HG02884 (cell line): ENCODE results near the gene LRP10.

Experiments used
- ATAC-seq: cut with Tn5 transposase; IDR thresholded peaks from one replicate; pipeline ENCODE4 v1.9.1; 2021; ENCODE audit warnings: mild to moderate bottlenecking, moderate library complexity; ENCODE audit not compliant: unreplicated experiment

LRP10 gene

DNA sequence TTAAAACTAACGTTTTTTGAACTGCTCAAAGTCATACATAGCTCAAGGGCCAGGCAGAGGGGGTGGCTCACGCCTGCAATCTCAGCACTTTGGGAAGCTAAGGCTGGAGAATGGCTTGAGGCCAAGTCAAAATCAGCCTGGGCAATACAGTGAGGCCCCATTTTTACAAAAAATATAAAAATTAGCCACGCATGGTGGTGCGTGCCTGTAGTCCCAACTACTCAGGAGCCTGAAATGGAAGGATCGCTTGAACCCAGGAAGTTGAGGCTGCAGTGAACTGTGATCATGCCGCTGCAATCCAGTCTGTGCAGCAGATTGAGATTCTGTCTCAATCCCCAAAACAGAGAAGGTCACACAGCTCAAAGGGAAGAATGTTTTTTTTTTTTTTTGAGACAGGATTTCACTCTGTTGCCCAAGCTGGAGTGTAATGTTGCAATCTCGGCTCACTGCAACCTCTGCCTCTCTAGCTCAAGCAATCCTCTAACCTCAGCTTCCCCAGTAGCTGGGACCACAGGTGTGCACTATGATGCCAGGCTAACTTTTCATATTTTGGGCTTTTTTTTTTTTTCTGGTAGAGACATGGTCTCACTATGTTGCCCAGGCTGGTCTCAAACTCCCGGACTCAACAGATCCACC, 44.5 kb downstream of the LRP10 start:
- ATAC-seq = no peak

DNA sequence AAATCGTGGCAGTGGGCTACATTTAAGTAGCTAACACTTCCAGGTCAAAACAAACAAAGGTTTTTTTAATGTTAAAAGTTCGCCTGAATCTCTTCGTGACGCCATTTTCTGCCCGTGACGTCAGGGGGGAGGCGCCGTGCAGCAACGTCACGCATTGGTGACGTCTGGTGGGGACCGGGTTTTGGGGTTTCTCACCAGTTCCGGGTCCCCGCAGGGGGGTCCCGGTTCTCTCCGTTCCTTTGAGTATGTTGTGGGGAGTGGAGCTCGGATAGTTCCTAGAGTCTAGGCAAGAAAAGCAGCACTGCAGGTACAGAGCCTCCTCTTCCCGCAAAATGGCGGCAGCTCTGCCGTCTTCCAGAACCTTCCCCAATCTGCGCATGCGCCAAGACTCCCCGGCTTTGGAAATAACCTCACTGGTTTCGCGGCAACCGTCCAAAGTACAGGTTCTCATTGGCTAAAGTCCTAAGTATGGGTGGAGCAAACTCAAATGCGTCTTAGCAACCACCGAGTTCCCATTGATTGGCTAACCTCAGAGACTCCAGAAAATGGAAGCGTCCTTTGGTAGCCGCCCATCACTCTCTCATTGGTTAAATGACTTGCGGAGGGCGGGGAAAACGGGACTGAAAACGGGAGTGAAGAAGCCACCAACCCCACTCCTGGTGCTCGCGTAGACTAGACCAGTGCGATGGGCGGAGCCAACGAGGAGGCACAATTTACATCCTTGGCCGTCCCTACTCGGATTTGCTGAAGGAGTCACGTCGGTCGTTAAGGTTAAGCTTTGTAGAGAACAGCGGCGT, 47.5 kb downstream of the LRP10 start, which contains the start of gene RBM23:
Gene RBM23 (minus strand): TSS at position 346 of the 797 bp plus-strand sequence.
- ATAC-seq = peak; percentile 89

DNA sequence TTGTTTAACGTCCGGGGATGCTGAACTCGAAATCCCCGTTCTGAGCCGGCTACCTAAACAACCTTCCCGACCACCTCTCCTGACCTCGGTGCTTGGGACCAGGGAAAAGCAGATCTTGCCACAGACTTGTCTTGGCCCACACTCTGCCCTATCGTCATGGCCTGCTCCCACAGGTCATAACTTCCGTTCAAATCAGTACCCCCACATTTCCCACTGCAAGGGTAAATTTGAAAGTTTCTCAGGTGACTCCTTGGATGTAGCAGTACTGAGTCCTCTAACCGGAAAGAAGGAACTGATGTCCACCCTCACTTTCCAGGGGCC, 48.0 kb downstream of the LRP10 start:
- ATAC-seq = peak; percentile 1

DNA sequence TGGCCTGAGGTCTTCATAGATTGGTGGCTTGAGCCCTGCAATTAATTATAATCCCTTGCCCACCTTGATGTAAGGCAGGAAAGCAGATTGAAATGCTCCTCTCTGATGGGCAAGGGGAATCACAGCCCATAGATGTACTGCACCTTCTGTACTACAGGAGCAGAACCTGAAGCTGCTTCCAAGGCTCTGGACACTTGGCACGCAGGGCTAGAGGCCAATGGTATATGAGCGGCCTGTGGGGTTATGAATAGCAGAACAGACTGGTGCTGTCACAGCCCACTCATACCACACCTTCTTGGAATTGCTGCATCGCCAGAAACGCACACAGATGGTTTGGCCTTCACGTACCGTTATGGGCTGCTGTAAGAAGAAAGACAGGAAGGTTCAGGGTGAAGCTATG, 49.2 kb downstream of the LRP10 start:
- ATAC-seq = no peak

DNA sequence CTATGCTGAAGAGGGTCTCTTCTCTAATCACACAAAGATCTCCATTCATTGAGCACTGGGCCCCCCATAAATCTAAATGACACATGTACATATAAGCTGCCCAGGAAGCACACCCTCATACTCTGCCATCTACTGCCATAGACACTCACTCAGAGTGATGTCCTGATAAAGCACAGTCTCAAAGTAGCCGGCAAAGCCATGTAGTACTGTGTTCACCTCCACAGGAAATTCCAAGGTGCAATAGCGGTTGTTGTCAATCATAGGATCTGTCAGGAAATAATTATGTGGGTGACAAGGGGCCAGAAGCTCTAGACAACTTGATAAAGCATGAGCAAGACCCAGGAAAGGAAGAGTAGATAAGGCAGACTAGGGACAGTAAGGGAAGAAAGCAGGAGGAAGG, 50.8 kb downstream of the LRP10 start:
- no peak for ATAC-seq

DNA sequence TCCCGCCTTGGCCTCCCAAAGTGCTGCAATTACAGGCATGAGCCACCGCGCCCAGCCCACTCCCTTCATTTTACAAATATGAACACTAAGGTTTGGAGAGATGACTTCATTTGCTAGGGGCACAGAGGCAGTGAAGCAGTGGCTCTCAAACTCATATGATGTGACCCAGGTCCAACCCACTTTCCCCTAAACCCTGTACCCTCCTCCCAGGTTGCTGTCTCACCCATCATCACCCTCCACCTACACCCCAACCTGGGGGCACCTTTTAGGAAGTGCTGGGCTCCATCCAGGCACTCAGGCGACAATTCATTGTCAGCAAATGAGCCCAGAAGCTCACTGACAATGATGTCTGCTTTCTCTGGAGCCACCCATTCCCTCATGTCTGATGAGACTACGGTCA, 52.2 kb downstream of the LRP10 start:
- ATAC-seq = no peak

DNA sequence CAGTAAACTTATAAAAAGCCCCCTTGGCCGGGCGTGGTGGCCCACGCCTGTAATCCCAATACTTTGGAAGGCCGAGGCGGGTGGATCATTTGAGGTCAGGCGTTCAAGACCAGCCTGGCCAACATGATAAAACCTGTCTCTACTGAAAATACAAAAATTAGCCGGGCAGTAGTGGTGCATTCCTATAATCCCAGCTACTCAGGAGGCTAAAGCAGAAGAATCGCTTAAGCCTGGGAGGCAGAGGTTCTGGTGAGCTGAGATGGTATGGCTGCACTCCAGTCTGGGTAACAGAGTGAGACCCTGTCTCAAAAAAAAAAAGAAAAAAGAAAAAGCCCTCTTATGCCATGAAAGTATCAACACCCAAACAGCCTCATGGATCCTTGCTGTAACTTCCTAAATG, 54.0 kb downstream of the LRP10 start:
- ATAC-seq = no peak

DNA sequence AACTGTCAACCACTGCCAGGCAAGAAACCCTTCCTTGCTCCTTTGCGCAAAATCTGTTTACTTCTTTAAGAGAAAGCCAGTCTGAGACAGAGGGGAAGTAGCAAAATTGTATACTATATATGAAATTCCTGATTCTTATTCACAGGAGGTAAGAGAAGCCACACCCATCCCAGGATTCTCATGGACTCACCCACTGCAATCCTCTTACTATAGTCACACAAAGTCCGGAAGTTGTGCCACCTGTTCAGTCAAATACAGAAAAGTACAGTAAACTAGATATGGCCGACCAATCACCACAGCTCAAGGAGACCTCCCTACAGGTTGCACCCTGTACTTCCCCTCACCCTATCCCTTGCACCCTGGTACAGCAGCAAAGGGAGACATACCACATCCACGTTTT, 54.8 kb downstream of the LRP10 start:
- ATAC-seq = no peak

DNA sequence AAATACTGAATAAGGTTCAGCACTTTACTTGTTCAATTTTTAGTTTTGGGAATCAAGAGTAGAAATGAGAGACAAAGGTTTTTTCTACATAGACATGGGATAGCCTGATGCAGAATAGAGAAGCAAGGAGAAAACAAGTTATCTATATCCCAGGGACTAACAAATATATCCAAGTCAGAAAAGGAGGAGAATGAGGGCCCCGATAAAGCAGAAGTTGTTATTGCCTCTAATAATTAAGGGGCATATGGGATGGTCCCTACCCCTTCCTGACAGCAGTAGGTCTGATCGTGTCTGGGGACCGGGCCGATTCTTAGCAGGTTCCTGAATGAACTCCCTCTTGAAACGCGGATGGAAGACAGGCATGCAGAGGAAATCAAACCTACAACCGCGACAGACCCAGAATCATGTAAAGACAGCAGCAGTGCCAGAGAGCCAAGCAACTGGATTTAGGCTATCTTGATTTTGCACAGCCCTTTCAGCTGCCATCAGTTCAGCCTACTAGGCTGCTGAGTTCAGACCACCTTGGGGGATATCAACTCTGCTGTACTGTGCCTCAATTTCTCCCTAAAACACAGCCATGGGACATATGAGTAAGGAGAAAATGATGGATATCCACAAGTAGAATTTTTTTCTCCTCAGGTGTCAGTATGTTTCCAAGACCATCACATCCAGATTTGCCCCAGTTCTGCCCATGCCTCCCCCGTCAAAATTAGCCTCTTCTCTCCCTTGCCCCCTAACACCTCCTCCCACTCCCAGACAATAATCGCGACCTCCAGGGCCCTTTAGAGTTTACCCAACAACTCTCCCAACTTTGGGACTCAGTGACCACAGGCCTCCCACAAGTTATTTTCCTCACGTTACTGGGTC, 56.9 kb downstream of the LRP10 start:
- no peak for ATAC-seq

DNA sequence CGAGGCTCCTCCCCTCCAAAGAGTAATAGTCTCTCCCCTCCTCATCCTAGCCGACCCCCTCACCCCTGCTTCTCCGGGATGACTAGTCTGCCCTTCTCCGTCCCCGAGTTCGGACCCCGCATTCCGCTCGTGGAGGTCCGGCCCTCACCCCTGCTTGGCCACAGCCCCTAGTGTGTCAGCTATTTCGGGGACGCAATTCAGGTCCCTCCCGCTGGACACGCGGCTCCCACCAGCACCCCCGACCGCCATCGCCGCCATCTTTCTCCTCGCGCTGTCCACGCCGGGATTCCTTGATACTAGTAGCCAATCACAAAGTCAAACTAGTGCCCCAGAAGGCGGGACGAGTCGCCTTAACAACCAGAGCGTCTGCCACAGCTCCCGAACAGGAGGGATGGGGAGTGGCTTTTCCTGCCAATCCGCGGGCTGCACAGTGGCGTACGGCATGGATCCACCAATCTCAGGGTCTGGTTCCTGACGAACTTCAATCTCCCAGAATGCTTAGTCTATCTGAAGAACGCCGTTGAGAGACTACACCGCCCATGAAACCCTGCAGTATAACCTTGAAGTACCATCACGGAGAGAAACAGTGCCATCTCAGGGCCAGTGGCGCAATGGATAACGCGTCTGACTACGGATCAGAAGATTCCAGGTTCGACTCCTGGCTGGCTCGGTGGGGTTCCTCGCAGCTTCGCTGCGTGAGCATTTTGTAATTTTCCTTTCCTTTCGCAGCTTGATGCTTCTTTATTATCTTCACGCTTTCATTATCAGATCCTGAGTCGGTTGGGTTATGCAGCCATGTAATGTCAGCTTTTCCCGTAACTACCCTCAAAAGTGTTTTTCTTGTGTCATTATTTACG, 57.8 kb downstream of the LRP10 start, which contains the start of gene PRMT5:
Gene PRMT5 (minus strand): TSS at position 273 of the 857 bp plus-strand sequence. CDS start 15 bp downstream, at position 258.
- peak; percentile 91 for ATAC-seq

DNA sequence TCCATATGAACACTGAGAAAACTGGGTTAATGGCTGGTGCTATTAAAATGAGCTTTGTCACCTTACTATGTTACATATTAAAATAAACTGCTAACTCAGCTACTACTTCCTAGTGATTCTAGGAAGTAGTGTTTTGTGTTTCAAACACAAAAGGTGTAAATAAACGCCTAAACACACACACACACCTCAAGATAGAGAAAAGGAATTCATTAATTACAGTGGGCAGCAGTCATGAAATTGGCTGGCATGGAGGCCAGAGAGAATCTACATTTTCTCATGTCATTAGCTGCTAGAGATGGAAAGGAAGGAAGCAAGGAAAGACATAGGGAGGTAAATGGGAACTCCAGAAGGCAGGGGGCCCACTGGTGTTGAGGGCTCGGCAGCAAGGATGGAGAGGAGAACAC, 58.4 kb downstream of the LRP10 start:
- no peak for ATAC-seq
